CD14-positive monocyte (primary cell): ENCODE data around the gene AXIN1. TPM values are rescaled to one million over a fixed set of nuclear protein-coding genes. Genes with fewer than 3 reads are reported as not detected.
A peak's percentile ranks its signal among the peaks of the same experiment; 100 is the strongest.

ENCODE experiments used
- DNase-seq, 3 donors: peaks; one replicate each; pipeline ENCODE4 v3.0.0-alpha.2; 2011 to 2022
- H2AFZ ChIP-seq: 2 replicates; pipeline ENCODE4 v1.6.0; 2012; ENCODE audit warnings: mild to moderate bottlenecking, low read depth, low read length, inconsistent platforms; ENCODE audit not compliant: insufficient read depth, poor library complexity, severe bottlenecking
- H3K27ac ChIP-seq, 2 donors: 1 replicate in 1 of 2; 2 replicates in 1 of 2; pipeline ENCODE4 v1.5.1; 2012 to 2013; ENCODE audit warnings: low read length in 2 of 2, control low read depth in 1 of 2, inconsistent platforms in 1 of 2, low read depth in 1 of 2, mild to moderate bottlenecking in 1 of 2
- H3K27me3 ChIP-seq, 2 donors: one replicate each; pipeline versions ENCODE4 v1.6.0 to v1.6.1; 2011 to 2013; ENCODE audit warnings: low read length in 2 of 2; ENCODE audit not compliant: control insufficient read depth in 2 of 2, insufficient read depth in 2 of 2
- H3K36me3 ChIP-seq, 2 donors: replicated peaks in 1 of 2; 1 replicate in 1 of 2; 2 replicates in 1 of 2; pipeline versions ENCODE4 v1.5.1 to v1.6.1; 2012 to 2013; ENCODE audit warnings: low read length in 2 of 2, control low read depth in 1 of 2, inconsistent platforms in 1 of 2, mild to moderate bottlenecking in 1 of 2; ENCODE audit not compliant: insufficient read depth in 2 of 2, control insufficient read depth in 1 of 2
- H3K4me1 ChIP-seq, 2 donors: 1 replicate in 1 of 2; 2 replicates in 1 of 2; pipeline versions ENCODE4 v1.5.1 to v1.6.1; 2012 to 2013; ENCODE audit warnings: low read length in 2 of 2, control low read depth in 1 of 2, inconsistent platforms in 1 of 2, mild to moderate bottlenecking in 1 of 2, moderate library complexity in 1 of 2; ENCODE audit not compliant: insufficient read depth in 2 of 2, control insufficient read depth in 1 of 2
- H3K4me2 ChIP-seq: replicated peaks from 2 replicates; pipeline ENCODE3; 2012; ENCODE audit warnings: low read length, moderate library complexity, mild to moderate bottlenecking; ENCODE audit not compliant: poor library complexity, severe bottlenecking; ENCODE audit errors: extremely low read depth
- H3K4me3 ChIP-seq, 3 experiments: fragments of 200-600 bp in 1 of 3; sonication (generic) in 1 of 3; replicated peaks in 1 of 3; 1 replicate in 2 of 3; 2 replicates in 1 of 3; pipeline ENCODE4 v1.5.1; 2011 to 2013; ENCODE audit warnings: low read length in 3 of 3, mild to moderate bottlenecking in 3 of 3, control low read depth in 2 of 3, low read depth in 2 of 3, inconsistent platforms in 1 of 3, moderate library complexity in 1 of 3
- H3K79me2 ChIP-seq: 2 replicates; pipeline ENCODE4 v1.6.0; 2012; ENCODE audit warnings: mild to moderate bottlenecking, control low read depth, inconsistent platforms, low read length, moderate library complexity; ENCODE audit not compliant: insufficient read depth
- H3K9ac ChIP-seq: 2 replicates; pipeline ENCODE4 v1.6.0; 2017; ENCODE audit warnings: low read length, mild to moderate bottlenecking; ENCODE audit not compliant: insufficient read depth, poor library complexity, severe bottlenecking
- H3K9me3 ChIP-seq, 2 donors: replicated peaks in 1 of 2; 1 replicate in 1 of 2; 2 replicates in 1 of 2; pipeline versions ENCODE4 v1.5.1 to v1.6.1; 2012 to 2013; ENCODE audit warnings: low read length in 2 of 2, control low read depth in 1 of 2; ENCODE audit not compliant: control insufficient read depth in 1 of 2, insufficient read depth in 1 of 2
- H4K20me1 ChIP-seq: 2 replicates; pipeline ENCODE4 v1.6.0; 2012; ENCODE audit warnings: mild to moderate bottlenecking, low read length, control low read depth, moderate library complexity; ENCODE audit not compliant: insufficient read depth
- H3K27ac Mint-ChIP-seq, 7 donors: one replicate each; pipeline ENCODE4 v1.8.0; 2020; ENCODE audit warnings: mild to moderate bottlenecking in 7 of 7, mixed read lengths in 7 of 7, moderate library complexity in 6 of 7, inconsistent platforms in 2 of 7
- H3K27me3 Mint-ChIP-seq, 3 donors: one replicate each; pipeline ENCODE4 v1.8.0; 2021 to 2022; ENCODE audit warnings: low read depth in 3 of 3, mild to moderate bottlenecking in 3 of 3, mixed read lengths in 3 of 3, moderate library complexity in 3 of 3, inconsistent platforms in 1 of 3
- H3K36me3 Mint-ChIP-seq, 2 donors: one replicate each; pipeline ENCODE4 v1.8.0; 2020; ENCODE audit warnings: mixed read lengths in 2 of 2, inconsistent platforms in 1 of 2, mild to moderate bottlenecking in 1 of 2
- H3K4me1 Mint-ChIP-seq: one replicate; pipeline ENCODE4 v1.8.0; 2020; ENCODE audit warnings: mild to moderate bottlenecking, mixed read lengths
- H3K4me3 Mint-ChIP-seq, 2 donors: one replicate each; pipeline ENCODE4 v1.8.0; 2020; ENCODE audit warnings: mild to moderate bottlenecking in 2 of 2, mixed read lengths in 2 of 2, moderate library complexity in 1 of 2
- H3K9me3 Mint-ChIP-seq, 7 donors: one replicate each; pipeline ENCODE4 v1.8.0; 2020 to 2022; ENCODE audit warnings: mixed read lengths in 7 of 7, mild to moderate bottlenecking in 6 of 7, moderate library complexity in 6 of 7, inconsistent platforms in 2 of 7
- WGBS: methylation state at CpG from one replicate; pipeline ENCODE4 v1.1.5; 2013; ENCODE audit warnings: missing lambda C conversion rate; ENCODE audit not compliant: insufficient coverage; 5-methylcytosine and 5-hydroxymethylcytosine counted together
- intact Hi-C, 2 donors: fragments of 100-400 bp; cut with micrococcal nuclease; formaldehyde crosslinking; loops; one replicate each; pipeline versions ENCODE4 v1.15.0 to v1.15.1; 2023
- polyA plus RNA-seq, 3 donors: library from polyadenylated mRNA; depleted of rRNA in 1 of 3; unstranded in 2 of 3; stranded (reverse) in 1 of 3; fragments of 300-500 nt in 2 of 3; fragments of >200 nt in 1 of 3; fragmentation: Illumina TruSeq in 2 of 3; gene quantifications; 1 replicate in 2 of 3; 2 replicates in 1 of 3; pipeline ENCODE4 v1.2.3, GENCODE V29; 2012 to 2021
- TF ChIP-seq, protein P1 (sequence below): fragments of 200-600 bp; IDR thresholded peaks from one replicate; pipeline ENCODE4 v1.8.0; 2022; ENCODE audit warnings: antibody characterized with exemption, mild to moderate bottlenecking

The AXIN1 gene
- polyA plus RNA-seq, 3 donors: 0.30 to 20.9 (median 0.74) TPM

DNA sequence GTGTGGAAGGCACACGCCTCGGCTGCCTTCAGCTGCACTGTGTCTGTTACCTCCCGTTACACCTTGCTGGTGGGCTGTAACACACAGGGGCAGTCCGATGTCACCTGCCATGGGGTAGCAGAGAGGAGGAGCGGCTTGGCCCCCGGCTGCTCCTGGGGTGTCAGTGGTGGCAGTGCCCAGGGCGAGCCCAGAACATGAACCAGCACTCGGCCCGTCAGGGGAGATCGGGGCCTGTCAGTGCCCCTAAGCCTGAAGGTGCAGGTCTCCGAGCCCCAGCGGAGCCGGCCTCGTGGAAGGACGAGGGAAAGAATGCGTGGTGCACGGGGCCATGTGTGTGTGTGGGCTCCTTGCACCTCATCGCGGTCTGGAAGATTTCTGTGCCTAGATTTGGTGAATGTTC, 92.2 kb downstream of the AXIN1 start:
- Mint-ChIP-seq H3K9me3 (no peaks in the 10 kb centered on the region), H3K27ac (peak overlapping the region in 2 of 7 donors; percentile 2 to 8), H3K27me3 (no peaks in the 10 kb centered on the region), H3K36me3 (peaks cover 60 to 84% of the 10 kb centered on the region in 2 donors), H3K4me1 (peaks cover 5% of the 10 kb centered on the region), H3K4me3 (no peak overlapping the region)
- H4K20me1 ChIP-seq: no peaks in the 10 kb centered on the region
- DNase-seq: no peak
- H3K9me3 ChIP-seq: no peaks in the 10 kb centered on the region
- no peaks in the 10 kb centered on the region for H3K27me3 ChIP-seq
- no peaks in the 10 kb centered on the region for H3K79me2 ChIP-seq
- H3K4me2 ChIP-seq: no peak overlapping the region
- WGBS: 97% methylated on average over 18 of the region's 19 CpGs
- intact Hi-C loops: no loop called here
- H3K4me3 ChIP-seq: no peak overlapping the region
- no peak overlapping the region for H3K9ac ChIP-seq
- no peaks in the 10 kb centered on the region for H3K4me1 ChIP-seq
- H2AFZ ChIP-seq: no peak overlapping the region
- H3K36me3 ChIP-seq: peaks cover 55 to 60% of the 10 kb centered on the region in 2 donors
- TF ChIP-seq, protein P1, sequence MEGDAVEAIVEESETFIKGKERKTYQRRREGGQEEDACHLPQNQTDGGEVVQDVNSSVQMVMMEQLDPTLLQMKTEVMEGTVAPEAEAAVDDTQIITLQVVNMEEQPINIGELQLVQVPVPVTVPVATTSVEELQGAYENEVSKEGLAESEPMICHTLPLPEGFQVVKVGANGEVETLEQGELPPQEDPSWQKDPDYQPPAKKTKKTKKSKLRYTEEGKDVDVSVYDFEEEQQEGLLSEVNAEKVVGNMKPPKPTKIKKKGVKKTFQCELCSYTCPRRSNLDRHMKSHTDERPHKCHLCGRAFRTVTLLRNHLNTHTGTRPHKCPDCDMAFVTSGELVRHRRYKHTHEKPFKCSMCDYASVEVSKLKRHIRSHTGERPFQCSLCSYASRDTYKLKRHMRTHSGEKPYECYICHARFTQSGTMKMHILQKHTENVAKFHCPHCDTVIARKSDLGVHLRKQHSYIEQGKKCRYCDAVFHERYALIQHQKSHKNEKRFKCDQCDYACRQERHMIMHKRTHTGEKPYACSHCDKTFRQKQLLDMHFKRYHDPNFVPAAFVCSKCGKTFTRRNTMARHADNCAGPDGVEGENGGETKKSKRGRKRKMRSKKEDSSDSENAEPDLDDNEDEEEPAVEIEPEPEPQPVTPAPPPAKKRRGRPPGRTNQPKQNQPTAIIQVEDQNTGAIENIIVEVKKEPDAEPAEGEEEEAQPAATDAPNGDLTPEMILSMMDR: no peak
- no peak overlapping the region for H3K27ac ChIP-seq

- intact Hi-C loops: no loop called here
- Histone ChIP-seq H3K9me3 (no peaks in the 10 kb centered on the region), H3K4me2 (no peak overlapping the region), H3K27ac (no peak overlapping the region), H3K4me3 (no peak overlapping the region), H3K27me3 (no peaks in the 10 kb centered on the region), H3K36me3 (peaks cover 51 to 61% of the 10 kb centered on the region in 2 donors), H3K9ac (no peak overlapping the region), H3K79me2 (no peaks in the 10 kb centered on the region), H4K20me1 (no peaks in the 10 kb centered on the region), H3K4me1 (no peaks in the 10 kb centered on the region), H2AFZ (no peak overlapping the region)
- no peak for DNase-seq
- TF ChIP-seq, protein P1: no peak
- Mint-ChIP-seq H3K27ac (no peak overlapping the region), H3K27me3 (no peaks in the 10 kb centered on the region), H3K9me3 (no peaks in the 10 kb centered on the region), H3K4me3 (no peak overlapping the region), H3K36me3 (peaks cover 61 to 85% of the 10 kb centered on the region in 2 donors), H3K4me1 (peaks cover 5% of the 10 kb centered on the region)
- 93% methylated on average over 12 of the region's 13 CpGs for WGBS
These were observed 92.7 kb downstream of the AXIN1 start for GRCh38 chr16:259814-260253.
